Panc1 (cell line): ENCODE results near the gene EMC9.

Source experiments
- POLR2AphosphoS5 ChIP-seq: IDR thresholded peaks from 2 replicates; pipeline ENCODE4 v1.6.1; 2012; ENCODE audit warnings: mild to moderate bottlenecking, low read depth, low read length, moderate library complexity
- SIN3A ChIP-seq: IDR thresholded peaks from 2 replicates; pipeline ENCODE4 v1.6.1; 2012; ENCODE audit warnings: low read depth, mild to moderate bottlenecking, low read length, moderate library complexity, borderline replicate concordance; ENCODE audit not compliant: insufficient read depth
- TCF7L2 ChIP-seq: IDR thresholded peaks from 2 replicates; pipeline ENCODE4 v1.6.1; 2011; ENCODE audit warnings: mild to moderate bottlenecking, low read depth, low read length, inconsistent platforms
- TF ChIP-seq, protein P1 (sequence below): fragments of 450-650 bp; IDR thresholded peaks from 2 replicates; pipeline ENCODE4 v1.5.1; 2017; ENCODE audit warnings: mild to moderate bottlenecking
- TF ChIP-seq, protein P2 (sequence below), 2 experiments: IDR thresholded peaks; 2 replicates each; pipeline ENCODE4 v1.6.1; 2011 to 2012; ENCODE audit warnings: low read depth in 2 of 2, control low read depth in 1 of 2, low read length in 1 of 2, mild to moderate bottlenecking in 1 of 2, moderate library complexity in 1 of 2; ENCODE audit not compliant: insufficient read depth in 1 of 2

DNA sequence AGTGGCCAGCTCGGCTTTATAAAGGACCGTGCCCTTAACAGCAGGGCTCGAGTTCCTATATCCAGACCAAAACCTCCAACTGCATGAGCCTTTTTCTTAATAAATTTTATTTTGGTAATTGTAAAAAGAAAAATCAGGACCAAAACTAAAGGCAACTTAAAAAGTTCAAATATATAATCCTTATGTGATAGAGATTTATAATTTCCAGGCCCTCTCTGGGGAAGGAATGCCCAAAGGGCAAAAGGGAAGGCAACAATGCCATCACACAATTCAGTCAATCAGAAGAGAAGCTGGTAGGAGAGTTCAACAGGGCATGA lies 47.6 kb upstream of the EMC9 start:
- TF ChIP-seq, protein P1, sequence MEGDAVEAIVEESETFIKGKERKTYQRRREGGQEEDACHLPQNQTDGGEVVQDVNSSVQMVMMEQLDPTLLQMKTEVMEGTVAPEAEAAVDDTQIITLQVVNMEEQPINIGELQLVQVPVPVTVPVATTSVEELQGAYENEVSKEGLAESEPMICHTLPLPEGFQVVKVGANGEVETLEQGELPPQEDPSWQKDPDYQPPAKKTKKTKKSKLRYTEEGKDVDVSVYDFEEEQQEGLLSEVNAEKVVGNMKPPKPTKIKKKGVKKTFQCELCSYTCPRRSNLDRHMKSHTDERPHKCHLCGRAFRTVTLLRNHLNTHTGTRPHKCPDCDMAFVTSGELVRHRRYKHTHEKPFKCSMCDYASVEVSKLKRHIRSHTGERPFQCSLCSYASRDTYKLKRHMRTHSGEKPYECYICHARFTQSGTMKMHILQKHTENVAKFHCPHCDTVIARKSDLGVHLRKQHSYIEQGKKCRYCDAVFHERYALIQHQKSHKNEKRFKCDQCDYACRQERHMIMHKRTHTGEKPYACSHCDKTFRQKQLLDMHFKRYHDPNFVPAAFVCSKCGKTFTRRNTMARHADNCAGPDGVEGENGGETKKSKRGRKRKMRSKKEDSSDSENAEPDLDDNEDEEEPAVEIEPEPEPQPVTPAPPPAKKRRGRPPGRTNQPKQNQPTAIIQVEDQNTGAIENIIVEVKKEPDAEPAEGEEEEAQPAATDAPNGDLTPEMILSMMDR, result no peak
- TF ChIP-seq POLR2AphosphoS5 (no peak), SIN3A (no peak), TCF7L2 (no peak)
- TF ChIP-seq, protein P2, sequence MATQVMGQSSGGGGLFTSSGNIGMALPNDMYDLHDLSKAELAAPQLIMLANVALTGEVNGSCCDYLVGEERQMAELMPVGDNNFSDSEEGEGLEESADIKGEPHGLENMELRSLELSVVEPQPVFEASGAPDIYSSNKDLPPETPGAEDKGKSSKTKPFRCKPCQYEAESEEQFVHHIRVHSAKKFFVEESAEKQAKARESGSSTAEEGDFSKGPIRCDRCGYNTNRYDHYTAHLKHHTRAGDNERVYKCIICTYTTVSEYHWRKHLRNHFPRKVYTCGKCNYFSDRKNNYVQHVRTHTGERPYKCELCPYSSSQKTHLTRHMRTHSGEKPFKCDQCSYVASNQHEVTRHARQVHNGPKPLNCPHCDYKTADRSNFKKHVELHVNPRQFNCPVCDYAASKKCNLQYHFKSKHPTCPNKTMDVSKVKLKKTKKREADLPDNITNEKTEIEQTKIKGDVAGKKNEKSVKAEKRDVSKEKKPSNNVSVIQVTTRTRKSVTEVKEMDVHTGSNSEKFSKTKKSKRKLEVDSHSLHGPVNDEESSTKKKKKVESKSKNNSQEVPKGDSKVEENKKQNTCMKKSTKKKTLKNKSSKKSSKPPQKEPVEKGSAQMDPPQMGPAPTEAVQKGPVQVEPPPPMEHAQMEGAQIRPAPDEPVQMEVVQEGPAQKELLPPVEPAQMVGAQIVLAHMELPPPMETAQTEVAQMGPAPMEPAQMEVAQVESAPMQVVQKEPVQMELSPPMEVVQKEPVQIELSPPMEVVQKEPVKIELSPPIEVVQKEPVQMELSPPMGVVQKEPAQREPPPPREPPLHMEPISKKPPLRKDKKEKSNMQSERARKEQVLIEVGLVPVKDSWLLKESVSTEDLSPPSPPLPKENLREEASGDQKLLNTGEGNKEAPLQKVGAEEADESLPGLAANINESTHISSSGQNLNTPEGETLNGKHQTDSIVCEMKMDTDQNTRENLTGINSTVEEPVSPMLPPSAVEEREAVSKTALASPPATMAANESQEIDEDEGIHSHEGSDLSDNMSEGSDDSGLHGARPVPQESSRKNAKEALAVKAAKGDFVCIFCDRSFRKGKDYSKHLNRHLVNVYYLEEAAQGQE (IDR thresholded peaks at IDR 0.05; ENCODE audit: insufficient read depth in 1 of 2, low read depth in 2 of 2, low read length in 1 of 2), result no peak
